ENCODE results near the gene NCDN. TPM values are rescaled to one million over a fixed set of nuclear protein-coding genes. Genes with fewer than 3 reads are reported as not detected.

NCDN gene
- total RNA-seq = 7.9 and 12.8 TPM in 2 replicates

GRCh38 chr1:35557611-35558373 is at the start of gene NCDN:
TSS of gene NCDN (plus strand) at chr1:35557799. CDS start at chr1:35558191, 392 bp downstream.

GRCh38 chr1:35557118-35557610 is 435 bp upstream of the NCDN start, which contains the start of gene KIAA0319L:
TSS of gene KIAA0319L (minus strand) at chr1:35557403. CDS start at chr1:35554491, 2,912 bp downstream.

GRCh38 chr1:35573198-35574124 is 15.9 kb downstream of the NCDN start, which contains the start of gene TFAP2E:
TSS of gene TFAP2E (plus strand) at chr1:35573314. CDS start at chr1:35573578, 264 bp downstream.

Other genes with a start within 250 kb of the NCDN start
- 44.5 and 45.7 TPM in 2 replicates for gene KIAA0319L, start 396 bp upstream of the NCDN start, total RNA-seq
- 0.22 and 0.26 TPM in 2 replicates for gene TFAP2E, start 15.5 kb downstream of the NCDN start, total RNA-seq
- gene PSMB2, start 83.7 kb downstream of the NCDN start, total RNA-seq = 15.6 and 17.4 TPM in 2 replicates
- 16.7 and 19.3 TPM in 2 replicates for gene C1orf216, start 161.1 kb downstream of the NCDN start, total RNA-seq
- 3.7 and 4.0 TPM in 2 replicates for gene CLSPN, start 212.2 kb downstream of the NCDN start, total RNA-seq